ENCODE results near the gene DSTN.

The DSTN gene

DNA sequence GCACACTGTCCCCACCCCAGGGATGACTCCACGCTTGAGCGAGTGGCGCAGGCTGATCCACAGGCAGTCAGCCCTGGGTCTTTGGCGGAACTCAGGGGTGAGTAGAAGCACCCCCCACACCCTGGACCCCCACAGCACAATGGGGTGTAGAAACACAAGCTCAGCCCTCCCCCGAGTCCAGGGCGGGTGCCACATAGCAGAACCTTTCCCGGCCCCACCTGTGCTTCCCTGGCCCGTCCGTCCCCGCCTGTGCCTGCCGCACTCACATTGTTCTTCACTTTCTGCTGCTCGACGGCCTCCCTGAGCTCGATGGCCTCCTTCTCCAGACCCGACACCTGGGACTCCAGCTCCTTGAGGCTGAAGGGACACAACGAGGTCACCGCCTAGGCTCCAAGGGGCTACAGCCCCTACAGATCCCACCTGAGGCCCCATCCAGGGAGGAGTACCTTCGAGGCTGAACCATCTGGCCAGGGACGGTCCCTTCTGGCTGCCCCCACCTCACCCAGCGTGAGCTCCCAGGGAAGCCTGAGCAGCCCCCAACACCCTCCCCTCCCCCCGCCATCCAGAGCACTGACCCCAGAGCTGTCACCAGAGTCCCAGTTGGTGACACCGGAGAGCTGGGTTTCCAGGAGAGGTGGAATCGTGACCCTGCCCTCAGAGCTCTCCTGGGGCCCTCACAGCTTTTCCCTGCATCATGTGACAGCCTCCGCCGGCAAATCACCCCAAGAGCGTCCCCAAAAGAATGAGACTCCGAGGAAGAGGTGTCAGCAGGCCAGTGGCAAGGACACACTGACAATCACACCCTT lies 55.6 kb downstream of the DSTN start:
- FAIRE-seq, result no peak

DNA sequence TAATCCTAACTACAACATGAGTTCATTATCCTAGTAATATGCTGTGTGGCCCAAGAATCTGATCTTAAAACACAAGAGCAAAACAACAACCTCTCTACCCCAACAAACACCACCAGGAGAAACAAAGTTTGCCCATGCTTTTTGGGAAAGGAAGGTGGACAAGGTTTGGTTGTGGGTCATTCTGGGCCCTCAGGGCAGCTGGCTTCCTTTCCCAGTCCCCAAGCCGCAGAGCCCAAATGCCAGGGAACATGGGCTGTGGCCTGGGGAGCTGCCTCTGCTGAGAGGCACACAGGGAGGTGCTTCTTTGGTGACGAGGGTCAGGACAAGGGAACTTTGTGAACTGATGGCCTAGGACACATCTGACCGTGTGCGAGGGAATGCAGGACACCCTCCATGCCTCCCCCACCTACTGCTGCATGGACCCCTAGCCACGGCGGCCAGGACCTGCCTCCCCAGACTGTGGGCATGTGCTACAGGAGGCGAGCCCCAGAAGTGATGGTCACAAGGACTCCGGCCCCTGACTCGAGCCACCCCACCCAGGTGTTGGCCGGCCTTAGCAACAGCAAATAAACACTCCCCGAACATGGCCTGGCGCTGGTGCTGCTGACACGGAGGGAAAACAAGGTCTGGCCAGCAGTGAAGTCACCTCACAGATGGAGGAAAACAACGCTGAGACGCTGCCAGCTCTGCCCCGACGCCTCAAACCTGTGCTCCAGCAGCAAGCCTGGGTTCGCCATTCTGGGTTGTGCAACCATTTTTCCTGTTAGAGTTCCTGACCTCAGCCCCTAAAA lies 56.5 kb downstream of the DSTN start:
- FAIRE-seq, result no peak

DNA sequence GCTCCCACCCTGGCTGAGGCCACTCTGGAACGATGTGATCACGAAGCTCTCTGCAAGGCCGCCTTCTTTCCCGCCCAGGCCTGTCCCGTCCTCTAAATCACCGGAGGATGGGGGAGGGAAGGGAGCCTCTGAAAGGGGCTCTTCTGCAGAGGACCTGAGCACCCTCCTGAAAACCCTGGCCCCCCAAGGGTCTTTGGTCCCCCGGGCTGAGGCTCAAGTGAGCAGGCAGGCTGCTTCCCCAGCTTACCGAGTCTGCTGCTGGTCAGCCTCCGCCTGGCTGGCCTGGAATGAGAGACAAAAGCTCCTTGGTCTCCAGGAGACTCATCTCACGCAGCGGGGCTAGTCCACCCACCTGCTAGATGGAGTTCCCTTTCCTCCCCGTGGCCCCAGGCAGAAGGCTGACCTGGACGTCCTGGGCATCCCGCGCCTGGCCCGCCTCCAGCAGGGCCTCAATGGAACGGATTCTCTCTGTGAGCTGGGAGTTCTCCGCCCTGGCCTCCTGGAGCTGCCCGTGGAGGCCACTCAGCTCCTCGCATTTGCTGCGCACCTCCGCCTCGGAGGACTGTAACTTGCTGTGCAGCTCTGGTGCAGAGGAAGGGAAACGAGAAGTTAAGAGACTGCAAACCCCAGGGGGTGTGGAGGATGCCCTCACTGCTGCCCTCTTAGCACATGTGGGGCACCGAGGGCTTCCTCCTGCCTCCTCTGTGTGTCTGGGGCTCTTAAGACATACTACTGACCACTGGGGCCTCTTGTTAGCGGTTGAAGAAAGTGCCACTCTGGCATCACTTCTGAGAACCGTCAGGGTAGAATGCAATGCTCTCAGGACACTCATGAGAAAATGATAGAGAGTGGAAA lies 57.5 kb downstream of the DSTN start:
- FAIRE-seq, result no peak

GRCh38 chr20:17628101-17628841 lies 58.4 kb downstream of the DSTN start:
- no peak for FAIRE-seq

DNA sequence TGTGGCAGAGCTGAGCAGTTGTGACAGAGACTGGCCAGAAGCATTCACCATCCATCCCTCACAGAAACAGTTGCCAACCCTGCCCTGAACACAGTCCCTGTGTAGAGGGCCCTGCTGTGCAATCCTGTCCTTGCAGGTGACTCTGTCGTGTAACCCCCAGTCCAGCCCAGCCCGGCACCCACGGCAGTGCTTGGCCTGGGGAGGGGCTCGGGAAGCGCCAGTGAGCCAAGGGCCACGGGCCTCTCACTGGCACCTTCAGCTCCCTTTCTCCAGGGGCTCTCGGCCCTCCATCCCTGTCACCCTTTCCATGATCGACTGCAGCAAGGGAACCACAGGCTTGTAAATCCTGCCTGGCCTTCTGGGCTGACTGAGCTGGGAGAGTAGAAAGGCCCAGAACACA lies 59.1 kb downstream of the DSTN start:
- FAIRE-seq, result no peak

DNA sequence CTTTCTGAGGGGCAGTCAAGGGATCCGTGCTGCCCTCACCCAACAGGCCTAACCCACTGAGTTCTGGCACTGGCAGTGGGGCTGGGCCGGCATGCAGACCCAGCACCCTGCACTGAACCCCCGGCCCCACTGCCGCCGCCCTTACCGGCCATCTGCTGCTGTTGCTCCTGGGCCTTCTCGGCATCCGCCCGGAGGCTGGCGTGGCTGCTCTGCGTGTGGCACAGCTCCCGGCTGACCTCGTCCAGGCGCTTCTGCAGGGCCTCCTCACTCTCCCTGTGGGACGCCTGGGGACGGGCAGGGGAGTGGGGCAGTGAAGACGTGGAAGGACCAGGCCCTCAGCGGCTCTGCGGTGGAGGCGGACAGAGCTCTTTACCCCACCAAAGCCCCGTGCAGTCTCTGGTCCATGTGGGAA lies 59.8 kb downstream of the DSTN start:
- no peak for FAIRE-seq

GRCh38 chr20:17630151-17630805 lies 60.4 kb downstream of the DSTN start:
- no peak for FAIRE-seq

GRCh38 chr20:17630806-17631195 lies 60.9 kb downstream of the DSTN start:
- no peak for FAIRE-seq

- FAIRE-seq, result no peak
Measured at GRCh38 chr20:17631576-17632319, 61.9 kb downstream of the DSTN start.

DNA sequence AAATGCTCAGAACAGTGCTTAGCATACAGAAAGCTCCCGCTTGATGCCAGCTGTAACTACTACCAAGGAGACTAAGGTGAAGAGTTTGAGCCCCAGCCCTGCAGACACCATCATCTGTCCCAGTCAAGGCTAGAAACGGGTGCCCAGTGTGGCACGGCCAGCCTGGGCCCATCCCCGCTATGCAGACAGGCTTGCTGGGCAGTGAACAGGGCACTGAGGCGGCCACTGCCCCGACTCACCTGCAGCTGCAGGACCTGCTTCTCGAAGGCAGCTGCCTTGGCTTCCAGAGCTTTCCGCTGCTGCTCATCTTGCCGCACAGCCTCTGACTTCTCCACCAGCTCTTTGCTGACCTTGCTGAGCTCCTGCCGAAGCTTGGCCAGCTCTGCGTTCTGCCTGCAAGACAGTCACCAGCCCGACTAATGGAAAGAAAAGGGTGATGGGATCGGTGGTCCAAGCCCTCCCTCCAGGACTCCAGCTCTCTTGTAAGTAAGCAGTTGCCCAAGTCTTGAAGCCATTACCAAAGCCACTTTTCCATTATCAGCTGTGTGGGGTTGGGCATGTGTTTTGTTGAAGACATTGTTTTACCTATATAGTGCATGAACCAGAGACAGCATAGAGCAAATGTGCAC lies 63.5 kb downstream of the DSTN start:
- FAIRE-seq, result no peak

GRCh38 chr20:17633850-17634500 lies 64.1 kb downstream of the DSTN start:
- no peak for FAIRE-seq

GRCh38 chr20:17634661-17635331 lies 64.9 kb downstream of the DSTN start:
- no peak for FAIRE-seq

GRCh38 chr20:17635332-17636244 lies 65.7 kb downstream of the DSTN start:
- FAIRE-seq, result no peak

GRCh38 chr20:17636523-17637412 lies 66.9 kb downstream of the DSTN start:
- FAIRE-seq, result no peak

DNA sequence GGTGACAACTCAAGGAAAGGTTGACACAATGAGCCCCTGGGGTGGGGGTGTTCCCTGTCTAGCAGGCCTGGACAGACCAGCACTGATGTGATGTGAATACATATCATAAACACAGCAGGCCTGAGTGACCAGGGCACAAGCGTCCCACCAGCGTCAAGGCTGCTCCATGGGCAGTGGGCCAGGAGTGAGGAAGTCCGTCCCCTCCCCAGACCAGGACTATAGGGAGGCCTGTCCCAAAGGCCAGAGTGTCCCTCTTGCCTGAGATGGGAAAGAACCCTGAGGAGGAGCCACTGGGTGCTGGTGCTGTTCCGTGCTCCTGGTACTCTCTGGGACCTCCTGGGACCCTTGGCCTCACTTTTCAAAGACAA lies 67.5 kb downstream of the DSTN start:
- FAIRE-seq, result no peak

DNA sequence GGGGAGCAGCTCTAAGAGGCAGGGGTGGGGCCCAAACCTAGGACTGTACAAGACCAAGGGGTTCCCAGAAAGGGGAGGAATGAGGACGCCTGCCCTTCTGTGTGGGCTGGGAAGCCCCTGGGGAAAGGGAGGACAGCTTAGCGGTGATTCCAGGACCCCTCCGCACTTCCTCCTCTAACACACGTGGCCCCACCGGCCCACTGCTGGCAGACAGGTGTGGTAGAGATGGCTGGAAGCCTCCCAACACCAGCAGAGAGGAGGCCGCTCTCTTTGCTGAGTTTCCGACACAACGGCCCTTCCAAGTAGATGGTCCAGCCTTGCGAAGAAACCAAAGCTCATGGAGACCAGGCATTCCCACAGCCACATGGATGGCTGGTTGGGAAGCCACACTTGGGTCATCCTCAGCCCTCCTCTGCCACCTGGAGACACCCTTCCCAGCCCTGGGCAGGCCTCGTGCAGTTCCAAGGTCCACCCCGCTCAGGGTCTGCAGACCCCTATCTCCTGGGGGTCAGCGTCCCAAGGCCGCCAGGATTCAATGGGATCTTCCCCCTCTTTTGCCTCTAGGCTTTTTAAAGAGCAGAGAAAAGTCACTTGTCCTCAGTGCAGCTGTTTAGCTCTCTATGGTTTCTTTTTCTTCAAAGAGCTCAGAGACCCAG lies 68.2 kb downstream of the DSTN start:
- no peak for FAIRE-seq

DNA sequence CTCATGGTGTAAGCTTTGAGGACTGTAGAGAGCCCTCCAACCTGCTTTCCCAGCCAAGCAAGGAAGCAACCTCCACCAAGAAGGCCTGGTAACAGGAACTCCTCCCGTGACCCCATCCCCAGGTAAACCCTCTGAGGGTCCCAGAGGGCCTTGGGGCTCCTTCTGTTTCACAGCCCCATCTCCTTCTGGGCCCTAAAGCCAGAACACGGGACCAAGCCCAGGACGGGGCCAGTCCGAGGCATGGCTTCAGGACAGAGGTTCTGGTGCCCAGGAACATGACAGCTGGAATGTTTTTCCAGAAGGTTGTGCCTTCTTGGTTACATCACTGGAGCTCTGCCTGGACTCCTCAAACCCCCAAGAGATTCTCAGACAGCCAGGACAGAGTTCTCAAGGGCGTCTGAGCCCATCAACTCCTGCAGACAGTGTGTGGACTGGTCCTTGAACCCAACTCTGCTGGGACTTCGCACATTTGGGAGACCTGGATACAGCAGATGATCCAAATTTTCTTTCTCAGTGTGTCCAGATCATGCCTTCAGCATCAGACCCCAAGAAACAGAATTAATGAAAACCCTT lies 69.0 kb downstream of the DSTN start:
- no peak for FAIRE-seq
